OCI-LY3 (cell line): ENCODE measurements around the gene SPACA6.

ENCODE experiments used
- EZH2phosphoT487 ChIP-seq: fragments of 200-600 bp; shearing (Covaris generic); IDR thresholded peaks from 2 replicates; pipeline ENCODE4 v1.6.1; 2018; ENCODE audit warnings: antibody characterized with exemption, mixed run types, low read depth
- TF ChIP-seq, protein P1 (sequence below): fragments of 200-600, 300-600 bp; sonication (generic); IDR thresholded peaks from 2 replicates; pipeline ENCODE4 v1.5.1; 2014; ENCODE audit warnings: antibody characterized with exemption, low read length, low read depth

- TF ChIP-seq, protein P1, sequence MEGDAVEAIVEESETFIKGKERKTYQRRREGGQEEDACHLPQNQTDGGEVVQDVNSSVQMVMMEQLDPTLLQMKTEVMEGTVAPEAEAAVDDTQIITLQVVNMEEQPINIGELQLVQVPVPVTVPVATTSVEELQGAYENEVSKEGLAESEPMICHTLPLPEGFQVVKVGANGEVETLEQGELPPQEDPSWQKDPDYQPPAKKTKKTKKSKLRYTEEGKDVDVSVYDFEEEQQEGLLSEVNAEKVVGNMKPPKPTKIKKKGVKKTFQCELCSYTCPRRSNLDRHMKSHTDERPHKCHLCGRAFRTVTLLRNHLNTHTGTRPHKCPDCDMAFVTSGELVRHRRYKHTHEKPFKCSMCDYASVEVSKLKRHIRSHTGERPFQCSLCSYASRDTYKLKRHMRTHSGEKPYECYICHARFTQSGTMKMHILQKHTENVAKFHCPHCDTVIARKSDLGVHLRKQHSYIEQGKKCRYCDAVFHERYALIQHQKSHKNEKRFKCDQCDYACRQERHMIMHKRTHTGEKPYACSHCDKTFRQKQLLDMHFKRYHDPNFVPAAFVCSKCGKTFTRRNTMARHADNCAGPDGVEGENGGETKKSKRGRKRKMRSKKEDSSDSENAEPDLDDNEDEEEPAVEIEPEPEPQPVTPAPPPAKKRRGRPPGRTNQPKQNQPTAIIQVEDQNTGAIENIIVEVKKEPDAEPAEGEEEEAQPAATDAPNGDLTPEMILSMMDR = no peak
- no peak for TF ChIP-seq EZH2phosphoT487
Measured at GRCh38 chr19:51695088-51695487, 2.0 kb downstream of the SPACA6 start.
